H1 (cell line): ENCODE measurements around the gene NIT2. TPM values are rescaled to one million over a fixed set of nuclear protein-coding genes. Genes with fewer than 3 reads are reported as not detected.

ENCODE experiments used
- CTCF ChIA-PET: fragments of 300-600 bp; sonication (Branson Sonifier 250); formaldehyde crosslinking; loops from one replicate; lab custom pipeline; 2021; ENCODE audit not compliant: partially characterized antibody; lab: Charles Lee
- POLR2A ChIA-PET: fragments of 300-600 bp; sonication (Branson Sonifier 250); formaldehyde crosslinking; loops from one replicate; lab custom pipeline; 2021; ENCODE audit warnings: inconsistent platforms; ENCODE audit not compliant: partially characterized antibody; lab: Charles Lee
- DNase-seq, 2 experiments: peaks; one replicate each; pipeline versions ENCODE4 v3.0.0 to v3.0.0-alpha.2; 2010 to 2022; ENCODE audit warnings: low spot score in 2 of 2, low read depth in 1 of 2, mixed read lengths in 1 of 2
- FAIRE-seq: peaks from 2 replicates; lab custom pipeline; 2011; peaks lifted over from hg19 to GRCh38; lab: Jason Lieb, UNC
- H2AFZ ChIP-seq: 2 replicates; pipeline ENCODE4 v1.8.1; 2012; ENCODE audit warnings: low read length, inconsistent platforms
- H2AK5ac ChIP-seq: 2 replicates; pipeline ENCODE4 v1.6.1; 2013; ENCODE audit warnings: low read depth, low read length
- H2BK120ac ChIP-seq: replicated peaks from 2 replicates; pipeline ENCODE3; 2013; ENCODE audit warnings: low read depth, low read length, inconsistent platforms
- H2BK12ac ChIP-seq: 2 replicates; pipeline ENCODE4 v1.6.1; 2013; ENCODE audit warnings: low read depth, low read length
- H2BK15ac ChIP-seq: 2 replicates; pipeline ENCODE4 v1.6.1; 2013; ENCODE audit warnings: low read length
- H2BK20ac ChIP-seq: 2 replicates; pipeline ENCODE4 v1.6.1; 2013; ENCODE audit warnings: low read length
- H2BK5ac ChIP-seq: 2 replicates; pipeline ENCODE4 v1.6.1; 2013; ENCODE audit warnings: low read depth, low read length
- H3K14ac ChIP-seq: 2 replicates; pipeline ENCODE4 v1.6.1; 2013; ENCODE audit warnings: inconsistent platforms; ENCODE audit not compliant: insufficient read length
- H3K18ac ChIP-seq: 2 replicates; pipeline ENCODE4 v1.6.1; 2013; ENCODE audit warnings: low read length; ENCODE audit errors: extremely low read depth
- H3K23ac ChIP-seq: 2 replicates; pipeline ENCODE4 v1.6.1; 2013; ENCODE audit warnings: inconsistent platforms; ENCODE audit not compliant: insufficient read length
- H3K23me2 ChIP-seq: 2 replicates; pipeline ENCODE4 v1.6.1; 2013; ENCODE audit warnings: low read depth, low read length
- H3K27ac ChIP-seq: 2 replicates; pipeline ENCODE4 v1.6.1; 2011; ENCODE audit warnings: low read depth, low read length, inconsistent platforms
- H3K27me3 ChIP-seq, 4 experiments: replicated peaks in 1 of 4; 1 replicate in 1 of 4; 2 replicates in 3 of 4; pipeline versions ENCODE4 v1.6.1 to v1.8.1; 2011 to 2013; ENCODE audit warnings: low read length in 3 of 4, mild to moderate bottlenecking in 3 of 4, inconsistent platforms in 2 of 4, mixed read lengths in 2 of 4, moderate library complexity in 1 of 4; ENCODE audit not compliant: control insufficient read depth in 3 of 4, insufficient read depth in 3 of 4; ENCODE audit errors: extremely low read depth in 1 of 4
- H3K36me3 ChIP-seq, 4 experiments: 2 replicates each; pipeline versions ENCODE4 v1.6.1 to v1.8.1; 2011 to 2013; ENCODE audit warnings: mild to moderate bottlenecking in 4 of 4, low read length in 3 of 4, moderate library complexity in 2 of 4, control low read depth in 1 of 4, inconsistent platforms in 1 of 4; ENCODE audit not compliant: insufficient read depth in 4 of 4, control insufficient read depth in 2 of 4
- H3K4ac ChIP-seq: replicated peaks from 2 replicates; pipeline ENCODE3; 2013; ENCODE audit warnings: low read length, low read depth, mixed read lengths, inconsistent platforms; ENCODE audit not compliant: insufficient read length
- H3K4me1 ChIP-seq, 4 experiments: replicated peaks in 1 of 4; 1 replicate in 1 of 4; 2 replicates in 3 of 4; pipeline versions ENCODE4 v1.6.1 to v1.8.1; 2011 to 2013; ENCODE audit warnings: low read length in 3 of 4, inconsistent platforms in 2 of 4, mixed read lengths in 1 of 4; ENCODE audit not compliant: insufficient read depth in 4 of 4, control insufficient read depth in 3 of 4
- H3K4me2 ChIP-seq, 2 experiments: 2 replicates each; pipeline versions ENCODE4 v1.6.1 to v1.8.1; 2011 to 2013; ENCODE audit warnings: low read depth in 2 of 2, low read length in 2 of 2, control low read depth in 1 of 2, inconsistent platforms in 1 of 2, mild to moderate bottlenecking in 1 of 2; ENCODE audit not compliant: insufficient read depth in 1 of 2
- H3K4me3 ChIP-seq, 4 experiments: fragments of 200-600, 300-600 bp in 1 of 4; sonication (generic), shearing (Covaris generic), sonication (Bioruptor Twin) in 1 of 4; 2 replicates each; pipeline versions ENCODE4 v1.5.1 to v1.8.1; 2011 to 2016; ENCODE audit warnings: low read length in 4 of 4, low read depth in 3 of 4, control low read depth in 2 of 4, inconsistent platforms in 2 of 4, mild to moderate bottlenecking in 2 of 4, mixed read lengths in 1 of 4, moderate library complexity in 1 of 4; ENCODE audit not compliant: insufficient read depth in 2 of 4; ENCODE audit errors: extremely low read depth in 1 of 4
- H3K56ac ChIP-seq: replicated peaks from 2 replicates; pipeline ENCODE3; 2013; ENCODE audit warnings: low read depth, mild to moderate bottlenecking, mixed read lengths, low read length, inconsistent platforms; ENCODE audit not compliant: insufficient read length
- H3K79me1 ChIP-seq: 2 replicates; pipeline ENCODE4 v1.6.1; 2013; ENCODE audit warnings: low read depth, low read length, control low read depth
- H3K79me2 ChIP-seq, 2 experiments: 2 replicates each; pipeline versions ENCODE4 v1.6.1 to v1.8.1; 2012 to 2013; ENCODE audit warnings: low read length in 2 of 2, mild to moderate bottlenecking in 2 of 2, inconsistent platforms in 1 of 2; ENCODE audit not compliant: insufficient read depth in 2 of 2, control insufficient read depth in 1 of 2
- H3K9ac ChIP-seq, 4 experiments: replicated peaks in 1 of 4; 1 replicate in 1 of 4; 2 replicates in 3 of 4; pipeline versions ENCODE4 v1.6.1 to v1.8.1; 2011 to 2013; ENCODE audit warnings: low read depth in 3 of 4, low read length in 3 of 4, control low read depth in 2 of 4, mild to moderate bottlenecking in 2 of 4, moderate library complexity in 2 of 4, inconsistent platforms in 1 of 4; ENCODE audit errors: extremely low read depth in 1 of 4
- H3K9me3 ChIP-seq, 2 experiments: 2 replicates each; pipeline versions ENCODE4 v1.6.1 to v1.8.1; 2012 to 2013; ENCODE audit warnings: mild to moderate bottlenecking in 2 of 2, moderate library complexity in 2 of 2, control low read depth in 1 of 2, inconsistent platforms in 1 of 2, low read depth in 1 of 2, low read length in 1 of 2, mixed read lengths in 1 of 2; ENCODE audit not compliant: insufficient read depth in 2 of 2
- H4K20me1 ChIP-seq, 2 experiments: replicated peaks in 1 of 2; 2 replicates each; pipeline versions ENCODE3 to v1.8.1; 2011 to 2013; ENCODE audit warnings: inconsistent platforms in 2 of 2, low read length in 2 of 2, mild to moderate bottlenecking in 1 of 2; ENCODE audit not compliant: insufficient read depth in 2 of 2, control insufficient read depth in 1 of 2
- H4K5ac ChIP-seq: 2 replicates; pipeline ENCODE4 v1.6.1; 2013; ENCODE audit warnings: low read length, low read depth, mixed read lengths, inconsistent platforms; ENCODE audit not compliant: insufficient read length
- H4K8ac ChIP-seq: 2 replicates; pipeline ENCODE4 v1.8.0; 2013; ENCODE audit warnings: mild to moderate bottlenecking, moderate library complexity, low read length, inconsistent platforms; ENCODE audit not compliant: insufficient read depth; ENCODE audit errors: extremely low read depth
- H4K91ac ChIP-seq: replicated peaks from 2 replicates; pipeline ENCODE3; 2013; ENCODE audit warnings: low read length, mixed read lengths, inconsistent platforms; ENCODE audit not compliant: insufficient read length
- CHD2 ChIP-seq: IDR thresholded peaks from 2 replicates; pipeline ENCODE4 v1.6.1; 2012; ENCODE audit warnings: low read length, improper control_type of control experiment
- CREB1 ChIP-seq: IDR thresholded peaks from 2 replicates; pipeline ENCODE4 v1.6.1; 2012; ENCODE audit warnings: inconsistent platforms
- CTBP2 ChIP-seq: IDR thresholded peaks from 2 replicates; pipeline ENCODE4 v1.7.0; 2011; ENCODE audit warnings: borderline replicate concordance, mild to moderate bottlenecking, moderate library complexity, mixed read lengths, low read length; ENCODE audit not compliant: insufficient read depth, insufficient read length
- GTF2F1 ChIP-seq: IDR thresholded peaks from 2 replicates; pipeline ENCODE4 v1.6.1; 2012; ENCODE audit warnings: low read depth, low read length, improper control_type of control experiment, borderline replicate concordance
- KDM5A ChIP-seq: fragments of 200-600 bp; IDR thresholded peaks from 2 replicates; pipeline ENCODE4 v1.7.1; 2012; ENCODE audit warnings: mild to moderate bottlenecking, low read length, inconsistent platforms, mixed read lengths
- NRF1 ChIP-seq: IDR thresholded peaks from 2 replicates; pipeline ENCODE4 v1.6.1; 2011; ENCODE audit warnings: mild to moderate bottlenecking, low read depth, low read length, improper control_type of control experiment
- POU5F1 ChIP-seq: IDR thresholded peaks from 2 replicates; pipeline ENCODE4 v1.6.1; 2011; ENCODE audit warnings: low read depth, mild to moderate bottlenecking, low read length, moderate library complexity
- RBBP5 ChIP-seq: IDR thresholded peaks from 2 replicates; pipeline ENCODE4 v1.7.1; 2012; ENCODE audit warnings: low read depth, mild to moderate bottlenecking, inconsistent platforms, low read length, moderate library complexity, borderline replicate concordance
- SP1 ChIP-seq: IDR thresholded peaks from 2 replicates; pipeline ENCODE4 v1.6.1; 2011; ENCODE audit warnings: low read depth, low read length
- polyA plus RNA-seq, 7 experiments: library from polyadenylated mRNA; depleted of rRNA in 3 of 7; stranded (reverse) in 5 of 7; unstranded in 2 of 7; fragments of >200 nt in 5 of 7; fragments of 200-250 nt in 2 of 7; gene quantifications; 1 replicate in 5 of 7; 2 replicates in 1 of 7; 4 replicates in 1 of 7; pipeline versions ENCODE4 v1.2.1 to v1.2.3, GENCODE V29; 2011 to 2013; ENCODE audit warnings: missing spikeins in 2 of 7, mixed read lengths in 2 of 7
- total RNA-seq: library from RNA; stranded (reverse); fragmentation: NEBNext Ultra II Directional; extraction: Animal tissue kit (Norgen Biotek cat#: 25700); gene quantifications from 2 replicates; pipeline ENCODE4 v1.2.1, GENCODE V29; 2021
- TF ChIP-seq, protein P1 (sequence below): IDR thresholded peaks from 2 replicates; pipeline ENCODE4 v1.6.1; 2012; ENCODE audit warnings: inconsistent platforms

Gene NIT2
- total and polyA plus RNA-seq, 2 of the 8 experiments (the other 6 are each of a cell fraction or from before 2014, with no cell fraction given): 15.2 to 25.3 TPM

DNA sequence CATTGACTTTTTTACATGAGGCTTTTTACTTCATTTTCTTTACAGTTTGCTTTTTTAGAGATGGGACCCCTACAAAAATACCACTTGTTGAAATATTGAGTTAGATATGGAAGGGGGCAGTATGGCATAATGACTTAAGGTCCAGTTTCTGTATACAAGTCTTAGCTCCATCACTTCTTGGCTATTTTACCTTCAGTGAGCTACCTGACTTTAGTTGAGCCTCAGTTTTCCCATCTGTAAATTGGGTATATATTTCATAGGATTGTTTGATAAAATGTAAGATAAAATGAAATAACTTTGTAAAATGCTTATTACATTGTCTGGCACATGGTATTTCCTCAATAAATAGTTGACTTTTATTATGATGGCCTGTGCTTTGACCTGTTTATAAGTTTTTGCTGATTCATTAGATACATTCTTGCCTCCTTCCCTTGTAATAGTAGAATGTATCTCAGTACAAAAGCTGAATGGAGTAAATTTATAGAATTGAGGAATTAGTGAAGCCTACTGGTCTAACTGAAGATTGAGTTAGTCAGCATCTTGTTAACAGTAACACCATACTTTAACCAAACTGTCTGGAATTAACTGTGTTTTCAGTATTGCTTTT, 46.2 kb upstream of the NIT2 start:
- Histone ChIP-seq H3K27me3 (no peaks in the 10 kb centered on the region), H2BK5ac (no peak overlapping the region), H3K36me3 (peaks cover 0 to 3% (median 0%) of the 10 kb centered on the region in 4 experiments; a peak in 2 of 8 replicates), H3K18ac (no peak overlapping the region), H4K5ac (no peak overlapping the region), H2BK20ac (no peak overlapping the region), H4K20me1 (no peaks in the 10 kb centered on the region), H2BK15ac (no peak overlapping the region), H3K23me2 (no peaks in the 10 kb centered on the region), H3K56ac (no peak overlapping the region), H3K9me3 (no peaks in the 10 kb centered on the region), H3K23ac (no peak overlapping the region), H2BK12ac (no peak overlapping the region), H4K91ac (no peak overlapping the region), H2BK120ac (no peak overlapping the region), H4K8ac (no peak overlapping the region), H3K4me1 (no peaks in the 10 kb centered on the region), H3K27ac (no peak overlapping the region), H3K4ac (no peak overlapping the region), H3K4me2 (no peak overlapping the region), H3K79me2 (no peaks in the 10 kb centered on the region), H3K79me1 (no peaks in the 10 kb centered on the region), H2AFZ (no peak overlapping the region), H3K4me3 (no peak overlapping the region), H2AK5ac (no peak overlapping the region), H3K9ac (no peak overlapping the region), H3K14ac (no peak overlapping the region)
- TF ChIP-seq CREB1 (no peak), POU5F1 (no peak), CHD2 (no peak), SP1 (no peak), GTF2F1 (no peak), NRF1 (no peak), KDM5A (no peak), CTBP2 (no peak), RBBP5 (no peak)
- TF ChIP-seq, protein P1, sequence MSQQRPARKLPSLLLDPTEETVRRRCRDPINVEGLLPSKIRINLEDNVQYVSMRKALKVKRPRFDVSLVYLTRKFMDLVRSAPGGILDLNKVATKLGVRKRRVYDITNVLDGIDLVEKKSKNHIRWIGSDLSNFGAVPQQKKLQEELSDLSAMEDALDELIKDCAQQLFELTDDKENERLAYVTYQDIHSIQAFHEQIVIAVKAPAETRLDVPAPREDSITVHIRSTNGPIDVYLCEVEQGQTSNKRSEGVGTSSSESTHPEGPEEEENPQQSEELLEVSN: no peak
- FAIRE-seq (no peak), DNase-seq (no peak)
- POLR2A ChIA-PET: no interaction called here
- CTCF ChIA-PET: no interaction called here
